Right renal cortex interstitium (tissue), 3 donors: ENCODE data around the gene EDAR. TPM values are rescaled to one million over a fixed set of nuclear protein-coding genes. Genes with fewer than 3 reads are reported as not detected.

Experiments
- DNase-seq, 3 donors: peaks; one replicate each; pipeline ENCODE4 v3.0.0-alpha.2; 2013; ENCODE audit warnings: low read depth in 3 of 3, low spot score in 2 of 3
- polyA plus RNA-seq, 3 donors: library from polyadenylated mRNA; unstranded; fragments of 120-200 nt; gene quantifications; one replicate each; pipeline ENCODE4 v1.2.1, GENCODE V29; 2013; ENCODE audit not compliant: insufficient read length in 3 of 3

EDAR gene
- polyA plus RNA-seq, 3 donors, result 2.8 to 3.0 (median 3.0) TPM

GRCh38 chr2:108970369-108970768 is 18.7 kb downstream of the EDAR start:
- DNase-seq, result no peak

- DNase-seq, result no peak
Observed at GRCh38 chr2:108969856-108970255, 19.2 kb downstream of the EDAR start.

GRCh38 chr2:108968619-108969018 is 20.4 kb downstream of the EDAR start:
- no peak for DNase-seq

- DNase-seq, result no peak
Observed at GRCh38 chr2:108967757-108968156, 21.3 kb downstream of the EDAR start.

- no peak for DNase-seq
Observed at GRCh38 chr2:108965540-108966289, 23.3 kb downstream of the EDAR start.

- DNase-seq, result no peak
Observed at GRCh38 chr2:108963057-108963456, 26.0 kb downstream of the EDAR start.

GRCh38 chr2:108961796-108962195 is 27.2 kb downstream of the EDAR start:
- no peak for DNase-seq

GRCh38 chr2:108960006-108960405 is 29.0 kb downstream of the EDAR start:
- DNase-seq, result no peak

- DNase-seq, result no peak
Observed at GRCh38 chr2:108959401-108959800, 29.6 kb downstream of the EDAR start.

- DNase-seq, result no peak
Observed at GRCh38 chr2:108958632-108959341, 30.2 kb downstream of the EDAR start.

- no peak for DNase-seq
Observed at GRCh38 chr2:108958002-108958401, 31.0 kb downstream of the EDAR start.

- DNase-seq, result no peak
Observed at GRCh38 chr2:108956375-108956774, 32.6 kb downstream of the EDAR start.

GRCh38 chr2:108950369-108951135 is 38.5 kb downstream of the EDAR start:
- no peak for DNase-seq

- DNase-seq, result no peak
Observed at GRCh38 chr2:108949316-108950239, 39.4 kb downstream of the EDAR start.

- no peak for DNase-seq
Observed at GRCh38 chr2:108947271-108947907, 41.6 kb downstream of the EDAR start.

GRCh38 chr2:108946442-108946841 is 42.6 kb downstream of the EDAR start:
- no peak for DNase-seq

GRCh38 chr2:108945969-108946368 is 43.1 kb downstream of the EDAR start:
- DNase-seq, result no peak

- no peak for DNase-seq
Observed at GRCh38 chr2:108944601-108945331, 44.3 kb downstream of the EDAR start.

GRCh38 chr2:108943751-108944150 is 45.3 kb downstream of the EDAR start:
- no peak for DNase-seq
